22Rv1 (cell line): ENCODE data around the gene GRAP.
"Not testable (repeated sequence)": the region's sequence is repeated elsewhere in the genome, so short reads cannot be mapped to it uniquely, and the experiment has no call there.

Experiments
- CTCF ChIP-seq: fragments of 450-650 bp; IDR thresholded peaks from 2 replicates; pipeline ENCODE4 v1.5.1; 2017; ENCODE audit warnings: mild to moderate bottlenecking
- ZFX ChIP-seq: fragments of 450-650 bp; IDR thresholded peaks from 2 replicates; pipeline ENCODE4 v1.6.1; 2017; ENCODE audit warnings: antibody characterized with exemption, borderline replicate concordance

GRCh38 chr17:19043032-19043431, 3.7 kb downstream of the GRAP start:
- TF ChIP-seq CTCF, ZFX: not testable (repeated sequence)
